ENCODE data around the gene IFNA21.
"Not testable (repeated sequence)": the region's sequence is repeated elsewhere in the genome, so short reads cannot be mapped to it uniquely, and the experiment has no call there.

IFNA21 gene

DNA sequence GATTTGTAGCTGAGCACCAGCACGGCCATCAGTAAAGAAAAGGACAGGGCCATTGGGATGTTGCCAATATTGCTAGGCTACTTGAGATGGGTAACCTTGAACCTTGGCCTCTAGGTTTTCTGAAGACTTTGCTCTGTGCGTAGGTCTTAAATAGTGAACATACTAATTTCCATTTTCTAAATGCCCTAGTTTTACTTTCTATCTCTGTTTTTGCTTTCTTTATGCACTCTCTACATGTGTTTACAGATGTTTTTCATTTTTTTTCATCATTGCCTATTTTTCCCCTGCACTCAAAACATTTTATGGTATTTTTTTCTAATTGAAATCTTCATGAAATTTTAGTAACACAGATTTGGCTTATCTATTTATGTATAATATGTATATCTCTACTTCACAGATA is at the start of gene IFNA21:
Gene IFNA21 (minus strand): TSS at position 101 of the 400 bp plus-strand sequence. CDS start 48 bp downstream, at position 53.
- not testable (repeated sequence) for DNase-seq

- DNase-seq, result not testable (repeated sequence)
Measured at GRCh38 chr9:21213411-21214326, 47.2 kb upstream of the IFNA21 start.

GRCh38 chr9:21212160-21212559 is 45.7 kb upstream of the IFNA21 start:
- DNase-seq, result not testable (repeated sequence)

GRCh38 chr9:21210782-21211181 is 44.3 kb upstream of the IFNA21 start:
- not testable (repeated sequence) for DNase-seq

DNA sequence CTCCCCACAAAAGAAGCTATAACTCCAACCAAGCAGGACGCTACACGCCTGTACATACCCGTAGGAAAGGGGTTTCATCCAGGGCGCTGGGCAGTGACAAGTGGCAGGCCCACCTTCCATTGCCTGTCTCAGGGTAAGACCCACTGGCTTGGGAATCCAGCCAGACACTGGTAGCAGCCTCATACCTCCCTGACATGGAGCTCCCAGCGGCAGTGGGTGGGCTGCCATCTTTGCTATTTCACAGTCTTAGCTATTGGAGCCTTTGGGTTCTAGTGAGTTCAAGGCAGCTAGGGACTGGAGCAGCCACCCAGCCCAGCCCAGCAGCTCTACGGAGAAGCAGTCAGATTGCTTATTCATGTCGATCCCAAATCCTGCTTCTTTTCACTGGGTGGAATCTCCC is 43.9 kb upstream of the IFNA21 start:
- DNase-seq, result no peak

GRCh38 chr9:21207043-21207442 is 40.6 kb upstream of the IFNA21 start, which contains the start of gene IFNA10:
TSS of gene IFNA10 (minus strand) at chr9:21207143. CDS start at chr9:21207097, 46 bp downstream.
- DNase-seq, result not testable (repeated sequence)

DNA sequence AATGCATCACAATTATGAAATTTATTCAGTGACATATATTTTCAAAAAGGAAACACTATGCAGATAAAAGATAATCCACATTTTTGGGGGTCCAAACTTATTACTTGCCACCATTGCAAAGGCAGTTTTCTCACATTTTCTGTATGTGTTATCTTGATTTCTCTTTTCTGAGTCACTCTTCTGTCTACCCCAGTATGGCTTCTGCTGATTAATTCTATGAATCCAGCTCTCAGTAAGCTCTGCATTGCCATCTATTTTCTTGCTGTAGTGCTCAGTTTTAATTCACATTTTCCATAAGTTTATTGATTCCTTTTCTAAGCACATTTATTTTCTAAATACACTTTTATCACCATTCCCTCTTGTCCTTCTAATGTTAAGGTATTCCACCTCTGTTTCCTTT is 38.7 kb upstream of the IFNA21 start:
- DNase-seq, result no peak

GRCh38 chr9:21202105-21202504 is 35.6 kb upstream of the IFNA21 start, which contains the start of gene IFNA7:
TSS of gene IFNA7 (minus strand) at chr9:21202205. CDS start at chr9:21202165, 40 bp downstream.
- not testable (repeated sequence) for DNase-seq

DNA sequence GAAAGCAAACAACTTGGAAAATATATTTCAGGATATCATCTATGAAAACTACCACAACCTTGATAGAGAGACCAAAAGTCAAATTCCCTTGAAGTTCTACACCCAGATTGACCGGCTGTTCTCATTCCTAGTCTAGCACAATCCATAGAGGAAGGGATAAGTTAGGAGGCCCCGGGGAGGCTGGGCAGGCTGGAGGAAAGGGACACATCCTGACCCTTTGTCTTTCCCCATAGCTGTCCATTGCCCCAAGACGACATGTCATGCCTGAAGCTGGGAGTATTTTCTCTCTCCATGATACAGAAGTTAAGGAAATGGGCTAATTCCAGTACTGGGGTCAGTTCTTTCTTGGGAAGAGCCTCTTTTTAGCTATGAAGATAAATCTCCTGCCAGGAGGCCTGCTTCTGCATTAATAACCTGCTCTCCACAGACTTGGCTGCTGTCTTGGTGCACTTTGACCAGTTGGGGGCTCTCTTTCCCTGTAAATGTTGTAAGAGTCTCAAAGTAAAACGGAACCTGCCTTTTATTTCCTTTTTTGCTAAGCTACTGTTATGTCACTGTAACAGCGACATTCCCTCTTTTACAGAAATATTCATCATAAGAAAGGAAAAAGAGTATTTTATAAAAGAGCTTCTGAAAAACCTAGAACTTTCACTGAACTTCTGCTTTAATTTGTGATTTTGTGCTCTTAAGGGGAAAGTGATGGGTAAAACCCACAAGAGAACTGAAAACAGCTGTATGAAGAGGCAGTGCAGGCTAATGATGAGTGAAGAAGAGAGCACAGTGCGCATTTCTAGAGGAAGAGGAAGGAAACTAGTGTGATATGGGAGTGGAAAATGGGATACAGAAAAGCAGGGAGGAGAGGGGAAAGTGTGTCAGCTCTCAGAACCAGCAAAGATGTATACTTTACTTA is 28.7 kb upstream of the IFNA21 start:
- peak; percentile 8 for DNase-seq

DNA sequence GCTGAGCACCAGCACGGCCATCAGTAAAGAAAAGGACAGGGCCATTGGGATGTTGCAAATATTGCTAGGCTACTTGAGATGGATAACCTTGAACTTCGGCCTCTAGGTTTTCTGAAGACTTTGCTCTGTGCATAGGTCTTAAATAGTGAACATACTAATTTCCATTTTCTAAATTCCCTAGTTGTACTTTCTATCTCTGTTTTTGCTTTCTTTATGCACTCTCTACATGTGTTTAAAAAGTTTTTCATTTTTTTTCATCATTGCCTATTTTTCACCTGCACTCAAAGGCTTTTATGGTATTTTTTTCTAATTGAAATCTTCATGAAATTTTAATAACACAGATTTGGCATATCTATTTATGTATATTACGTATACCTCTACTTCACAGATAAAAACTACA is 21.0 kb upstream of the IFNA21 start, which contains the start of gene IFNA4:
Gene IFNA4 (minus strand): TSS at position 101 of the 400 bp plus-strand sequence. CDS start 56 bp downstream, at position 45.
- not testable (repeated sequence) for DNase-seq

- peak; percentile 0 for DNase-seq
Measured at GRCh38 chr9:21182810-21183736, 16.6 kb upstream of the IFNA21 start.

DNA sequence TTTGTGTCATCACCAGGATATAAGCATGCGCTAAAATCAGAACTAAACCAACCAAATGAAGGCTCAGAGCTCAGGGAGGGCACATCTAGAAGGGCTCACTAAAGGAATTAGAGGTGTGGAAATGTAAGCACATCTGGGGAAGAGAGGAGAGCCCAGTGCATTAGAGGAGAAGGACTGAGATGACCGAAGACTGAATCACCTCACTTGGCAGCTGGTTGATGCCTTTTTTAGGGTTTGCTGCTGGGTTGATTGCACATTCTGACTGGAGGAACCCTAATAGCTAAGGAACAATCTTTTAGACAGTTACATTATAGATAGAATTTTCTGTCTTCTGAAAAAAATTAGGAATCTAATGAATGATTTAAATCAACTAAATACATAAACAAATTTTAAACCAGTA is 8.2 kb upstream of the IFNA21 start:
- no peak for DNase-seq

GRCh38 chr9:21172156-21172555 is 5.7 kb upstream of the IFNA21 start:
- DNase-seq, result no peak

- DNase-seq, result no peak
Measured at GRCh38 chr9:21171351-21171750, 4.9 kb upstream of the IFNA21 start.

DNA sequence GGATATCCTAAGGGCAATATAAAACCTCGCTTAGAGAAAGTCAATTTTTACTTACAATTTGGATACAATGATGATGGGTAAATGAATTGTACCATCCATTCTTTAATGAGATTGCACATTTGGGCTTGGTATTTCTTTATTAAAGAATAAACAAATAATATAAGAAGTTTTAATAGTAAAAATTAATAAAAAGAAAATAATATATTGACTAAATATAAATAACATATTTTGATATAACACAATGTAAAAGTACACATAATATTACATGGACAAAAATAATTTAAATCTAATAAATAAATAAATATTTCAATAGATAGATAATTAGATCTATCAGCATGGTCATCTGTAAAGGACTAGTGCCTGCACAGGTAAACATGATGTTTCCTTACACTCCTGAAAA is 944 bp downstream of the IFNA21 start:
- DNase-seq, result no peak

- no peak for DNase-seq
Measured at GRCh38 chr9:21160178-21160577, 6.3 kb downstream of the IFNA21 start.

DNA sequence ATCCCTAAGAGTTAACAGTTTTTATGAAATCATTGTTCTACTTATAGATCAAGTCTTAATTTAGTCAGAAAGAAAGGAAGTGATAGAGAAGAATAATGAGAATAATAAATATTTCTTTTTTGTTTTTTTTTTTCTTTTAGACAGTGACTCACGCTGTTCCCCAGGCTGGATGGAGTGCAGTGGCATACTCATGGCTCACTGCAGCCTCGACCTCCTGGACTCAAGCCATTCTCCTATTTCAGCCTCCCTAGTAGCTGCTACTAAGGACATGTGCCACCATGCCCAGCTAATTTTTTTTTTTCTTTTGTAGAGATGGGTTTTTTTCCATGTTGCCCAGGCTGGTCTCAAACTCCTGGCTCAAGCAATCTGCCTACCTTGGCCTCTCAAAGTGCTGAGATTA is 11.0 kb downstream of the IFNA21 start:
- no peak for DNase-seq

DNA sequence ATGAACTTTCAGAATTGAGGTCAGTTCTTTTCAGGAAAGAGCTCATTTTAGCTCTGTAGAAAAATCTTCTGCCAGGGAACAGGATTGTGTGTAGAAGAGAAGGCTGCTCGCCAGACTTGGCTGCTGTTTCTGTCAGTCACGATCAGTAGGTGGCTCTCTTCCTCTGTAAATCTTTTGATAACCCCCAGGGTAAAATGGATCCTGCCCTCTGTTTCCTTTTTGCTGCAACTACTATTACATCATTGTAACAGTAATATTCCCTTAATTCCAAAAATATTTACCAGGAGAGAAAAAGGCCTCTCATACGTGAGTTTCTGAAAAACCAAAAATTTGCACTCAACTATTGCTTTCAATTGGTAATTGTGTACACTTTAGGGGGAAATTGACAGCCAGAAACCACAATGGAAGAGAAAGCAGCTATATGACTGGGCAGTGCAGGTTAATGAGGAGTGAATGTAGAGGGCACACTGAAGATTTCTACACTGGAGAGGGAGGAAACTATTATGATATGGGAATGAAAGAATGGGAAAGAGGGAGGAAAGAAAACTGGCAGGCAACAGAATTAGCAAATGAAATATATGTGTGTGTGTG is 12.3 kb downstream of the IFNA21 start:
- peak; percentile 2 for DNase-seq

DNA sequence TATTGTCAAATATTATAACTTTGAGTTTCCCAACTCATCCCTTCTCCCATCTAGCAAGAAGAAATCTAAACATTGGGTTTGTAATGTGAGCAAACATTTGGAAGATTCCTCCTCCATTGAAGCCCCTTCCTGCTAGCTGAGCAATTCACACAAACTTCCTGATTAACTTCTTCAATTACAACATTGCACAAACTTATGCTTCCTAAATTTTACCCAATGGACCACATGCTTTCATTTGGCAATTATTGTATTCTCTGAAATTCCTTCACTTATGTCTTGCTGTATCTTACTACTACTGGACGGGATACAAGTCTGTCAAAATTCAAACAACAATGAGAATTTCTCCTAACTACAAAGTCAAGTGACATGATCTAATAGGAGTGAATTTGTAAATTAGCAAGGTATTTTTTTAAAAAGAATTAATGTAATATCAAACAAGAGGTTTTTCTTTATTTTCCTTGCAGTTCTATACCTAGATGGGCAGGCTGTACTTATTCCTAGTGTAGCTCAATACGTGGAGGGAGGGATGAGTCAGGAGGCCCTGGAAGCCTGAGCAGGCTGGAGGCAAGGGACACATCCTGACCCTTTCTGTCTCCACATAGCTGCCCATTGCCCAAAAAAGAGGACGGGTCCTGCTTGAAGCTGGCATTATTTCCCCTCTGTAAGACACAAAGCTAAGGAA is 13.0 kb downstream of the IFNA21 start:
- DNase-seq, result no peak

DNA sequence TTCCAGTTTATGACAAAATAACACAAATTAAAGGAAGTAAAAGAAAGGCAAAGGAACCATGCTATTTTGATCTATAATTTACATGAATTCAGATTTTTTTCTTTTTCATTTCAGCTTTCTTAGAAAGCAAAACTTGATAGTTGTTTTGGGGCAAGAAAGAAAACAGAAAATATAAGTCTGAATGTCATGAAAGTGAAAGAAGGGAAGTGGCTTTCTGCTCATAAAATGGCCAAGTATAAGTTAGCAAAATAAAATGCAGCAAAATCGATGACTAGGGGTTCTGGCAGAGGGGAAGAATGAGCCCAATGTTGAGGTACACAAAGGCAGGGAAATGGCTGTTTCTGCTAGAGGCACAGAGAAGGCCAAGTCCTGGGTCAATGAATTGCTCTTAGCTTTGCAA is 21.9 kb downstream of the IFNA21 start:
- no peak for DNase-seq

- DNase-seq, result no peak
Measured at GRCh38 chr9:21141427-21141882, 25.0 kb downstream of the IFNA21 start, which contains the start of gene IFNW1. TSS of gene IFNW1 (minus strand) at chr9:21141832. CDS start at chr9:21141570, 262 bp downstream.
